SIG-M5 treated with dmso at 0.1 percent for 504 hours (cell line): ENCODE results near the gene SSMEM1.
"Not testable (repeated sequence)": the region's sequence is repeated elsewhere in the genome, so short reads cannot be mapped to it uniquely, and the experiment has no call there.

ENCODE experiments used
- DNase-seq: peaks from one replicate; lab custom pipeline; 2025; ENCODE audit not compliant: unreplicated experiment; lab: John Stamatoyannopoulos, UW

The SSMEM1 gene

DNA sequence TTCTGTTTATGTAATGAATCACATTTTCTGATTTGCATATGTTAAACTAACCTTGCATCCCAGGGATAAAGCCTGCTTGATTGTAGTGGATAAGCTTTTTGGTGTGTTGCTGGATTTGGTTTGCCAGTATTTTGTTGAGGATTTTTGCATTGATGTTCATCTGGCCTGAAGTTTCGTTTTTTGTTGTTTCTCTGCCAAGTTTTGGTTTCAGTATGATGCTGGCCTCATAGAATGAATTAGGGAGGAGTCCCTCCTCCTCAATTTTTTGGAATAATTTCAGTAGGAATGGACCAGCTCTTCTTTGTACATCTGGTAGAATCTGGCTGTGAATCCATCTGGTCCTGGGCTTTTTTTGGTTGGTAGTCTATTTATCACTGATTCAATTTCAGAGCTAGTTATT, 35.8 kb downstream of the SSMEM1 start:
- not testable (repeated sequence) for DNase-seq

DNA sequence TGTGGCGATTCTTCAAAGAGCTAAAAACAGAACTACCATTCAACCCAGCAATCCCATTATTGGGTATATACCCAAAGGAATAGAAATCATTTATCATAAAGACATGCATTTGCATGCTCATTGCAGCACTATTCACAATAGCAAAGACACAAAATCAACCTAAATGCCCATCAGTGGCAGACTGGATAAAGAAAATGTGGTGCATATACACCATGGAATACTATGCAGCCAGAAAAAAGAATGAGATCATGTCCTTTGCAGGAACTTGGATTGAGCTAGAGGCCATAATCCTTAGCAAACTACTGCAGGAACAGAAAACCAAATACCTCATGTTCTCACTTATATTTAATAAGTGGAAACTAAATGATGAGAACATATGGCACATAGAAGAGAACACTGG, 38.8 kb downstream of the SSMEM1 start:
- DNase-seq, result not testable (repeated sequence)

DNA sequence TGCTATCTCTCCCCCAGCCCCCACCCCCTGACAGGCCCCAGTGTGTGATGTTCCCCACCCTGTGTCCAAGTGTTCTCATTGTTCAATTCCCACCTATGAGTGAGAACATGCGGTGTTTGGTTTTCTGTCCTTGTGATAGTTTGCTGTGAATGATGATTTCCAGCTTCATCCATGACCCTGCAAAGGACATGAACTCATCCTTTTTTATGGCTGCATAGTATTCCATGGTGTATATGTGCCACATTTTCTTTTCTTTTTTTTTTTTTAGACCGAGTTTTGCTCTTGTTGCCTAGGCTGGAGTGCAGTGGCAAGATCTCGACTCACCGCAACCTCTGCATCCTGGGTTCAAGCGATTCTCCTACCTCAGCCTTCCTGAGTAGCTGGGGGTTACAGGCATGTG, 41.2 kb downstream of the SSMEM1 start:
- not testable (repeated sequence) for DNase-seq

- not testable (repeated sequence) for DNase-seq
These were observed 42.0 kb downstream of the SSMEM1 start for GRCh38 chr7:130249626-130250025.

DNA sequence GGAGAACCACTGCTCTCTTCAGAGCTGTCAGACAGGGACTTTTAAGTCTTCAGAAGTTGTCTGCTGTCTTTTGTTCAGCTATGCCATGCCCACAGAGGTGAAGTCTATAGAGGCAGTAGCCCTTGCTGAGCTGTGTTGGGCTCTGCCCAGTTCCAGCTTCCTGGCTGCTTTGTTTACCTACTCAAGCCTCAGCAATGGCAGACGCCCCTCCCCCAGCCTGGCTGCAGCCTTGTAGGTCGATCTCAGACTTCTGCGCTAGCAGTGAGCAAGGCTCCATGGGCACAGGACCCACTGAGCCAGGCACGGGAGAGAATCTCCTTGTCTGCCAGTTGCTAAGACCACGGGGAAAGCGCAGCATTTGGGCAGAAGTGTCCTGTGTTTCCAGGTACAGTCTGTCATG, 46.9 kb downstream of the SSMEM1 start:
- no peak for DNase-seq

DNA sequence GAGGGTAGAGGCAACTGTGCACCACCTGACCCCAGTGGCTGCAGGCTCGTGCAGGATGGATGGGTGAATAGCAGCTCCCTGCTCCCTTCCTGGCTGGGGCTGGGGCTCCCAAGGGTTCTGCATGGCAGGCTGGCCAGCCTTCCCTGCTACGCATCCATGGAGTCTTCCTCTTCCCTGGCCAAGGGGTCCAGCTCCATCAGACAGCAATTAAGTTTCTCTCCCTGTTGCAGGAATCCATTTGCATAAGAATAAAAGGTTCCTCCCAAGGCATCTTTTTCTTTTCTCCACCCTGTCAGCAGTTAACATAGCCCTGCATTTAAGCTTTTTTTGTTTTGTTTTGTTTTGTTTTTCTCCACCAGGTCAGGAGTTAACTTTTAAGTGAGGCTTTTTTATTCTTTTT, 49.0 kb downstream of the SSMEM1 start:
- DNase-seq, result no peak

- DNase-seq, result no peak
These were observed 50.9 kb downstream of the SSMEM1 start for GRCh38 chr7:130258494-130259078.

DNA sequence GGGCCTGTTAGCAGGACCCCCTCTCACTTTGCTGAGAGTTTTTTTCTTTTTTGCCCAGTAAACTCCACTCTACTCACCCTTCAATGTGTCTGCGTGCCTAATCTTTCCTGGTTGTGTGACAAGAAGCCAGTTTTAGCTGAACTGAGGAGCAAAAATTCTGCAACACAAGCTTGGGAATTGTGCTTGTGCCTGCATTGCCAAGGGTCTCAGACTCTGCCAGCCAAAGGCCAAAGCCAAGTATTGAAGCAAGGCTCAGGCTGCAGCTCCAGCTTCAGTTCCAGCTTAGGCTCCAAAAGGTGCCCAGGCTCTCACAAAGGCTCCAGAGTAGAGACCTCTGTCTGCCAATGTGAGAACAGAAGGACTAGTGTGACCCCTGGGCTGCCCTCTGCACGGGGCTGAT, 54.8 kb downstream of the SSMEM1 start:
- no peak for DNase-seq

DNA sequence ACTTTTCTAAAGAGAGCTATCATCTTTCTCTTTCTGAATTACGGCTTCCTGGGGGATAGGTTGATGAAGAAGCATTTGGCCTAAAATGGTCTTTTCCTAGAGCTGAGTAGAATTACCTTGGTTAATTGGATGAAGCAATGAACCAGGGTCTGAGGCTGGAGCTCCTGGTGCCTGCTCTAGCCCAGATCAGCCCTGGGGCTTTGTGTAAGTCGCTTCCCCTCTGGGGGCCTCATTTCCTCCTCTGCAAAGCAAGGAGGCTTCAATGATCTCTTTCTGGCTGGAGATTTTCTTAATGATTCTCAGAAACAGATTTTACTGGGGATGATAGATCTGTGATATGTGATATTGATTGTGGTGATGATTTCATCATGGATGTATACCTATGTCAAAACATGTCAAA, 55.5 kb downstream of the SSMEM1 start:
- DNase-seq, result no peak
